Left ventricle myocardium inferior (tissue), 1 donor: Measurements from ENCODE around the gene NCBP3. TPM values are rescaled to one million over a fixed set of nuclear protein-coding genes. Genes with fewer than 3 reads are reported as not detected.

Experiments used
- DNase-seq: peaks from one replicate; pipeline ENCODE4 v3.0.0-alpha.2; 2020
- H3K27ac ChIP-seq: fragments of 200-600 bp; replicated peaks from 2 replicates; pipeline ENCODE4 v1.8.0; 2021
- H3K27me3 ChIP-seq: fragments of 200-600 bp; 2 replicates; pipeline ENCODE4 v1.8.0; 2021; ENCODE audit warnings: low read depth
- H3K36me3 ChIP-seq: fragments of 200-600 bp; 2 replicates; pipeline ENCODE4 v1.8.0; 2021
- H3K4me1 ChIP-seq: fragments of 200-600 bp; 2 replicates; pipeline ENCODE4 v1.8.0; 2021
- H3K4me3 ChIP-seq: fragments of 200-600 bp; 2 replicates; pipeline ENCODE4 v1.8.0; 2021; ENCODE audit warnings: mild to moderate bottlenecking, moderate library complexity
- H3K9me3 ChIP-seq: fragments of 200-600 bp; replicated peaks from 2 replicates; pipeline ENCODE4 v1.8.0; 2021
- intact Hi-C: fragments of 100-400 bp; cut with micrococcal nuclease; formaldehyde crosslinking; loops from one replicate; pipeline ENCODE4 v1.11.0; 2022
- total RNA-seq: library from RNA; stranded (reverse); fragmentation: NEBNext Ultra II Directional; extraction: Animal tissue kit (Norgen Biotek cat#: 25700); gene quantifications from one replicate; pipeline ENCODE4 v1.2.1, GENCODE V29; 2021
- TF ChIP-seq, protein P1 (sequence below): fragments of 200-600 bp; IDR thresholded peaks from 2 replicates; pipeline ENCODE4 v1.8.0; 2021; ENCODE audit warnings: antibody characterized with exemption, mild to moderate bottlenecking, borderline replicate concordance
- donor health status: DM: no; HTN: yes; CAD: no; lungs with severe emphysema.

NCBP3 gene
- total RNA-seq, 1 donor from 2014 or later: 18.2 TPM

DNA sequence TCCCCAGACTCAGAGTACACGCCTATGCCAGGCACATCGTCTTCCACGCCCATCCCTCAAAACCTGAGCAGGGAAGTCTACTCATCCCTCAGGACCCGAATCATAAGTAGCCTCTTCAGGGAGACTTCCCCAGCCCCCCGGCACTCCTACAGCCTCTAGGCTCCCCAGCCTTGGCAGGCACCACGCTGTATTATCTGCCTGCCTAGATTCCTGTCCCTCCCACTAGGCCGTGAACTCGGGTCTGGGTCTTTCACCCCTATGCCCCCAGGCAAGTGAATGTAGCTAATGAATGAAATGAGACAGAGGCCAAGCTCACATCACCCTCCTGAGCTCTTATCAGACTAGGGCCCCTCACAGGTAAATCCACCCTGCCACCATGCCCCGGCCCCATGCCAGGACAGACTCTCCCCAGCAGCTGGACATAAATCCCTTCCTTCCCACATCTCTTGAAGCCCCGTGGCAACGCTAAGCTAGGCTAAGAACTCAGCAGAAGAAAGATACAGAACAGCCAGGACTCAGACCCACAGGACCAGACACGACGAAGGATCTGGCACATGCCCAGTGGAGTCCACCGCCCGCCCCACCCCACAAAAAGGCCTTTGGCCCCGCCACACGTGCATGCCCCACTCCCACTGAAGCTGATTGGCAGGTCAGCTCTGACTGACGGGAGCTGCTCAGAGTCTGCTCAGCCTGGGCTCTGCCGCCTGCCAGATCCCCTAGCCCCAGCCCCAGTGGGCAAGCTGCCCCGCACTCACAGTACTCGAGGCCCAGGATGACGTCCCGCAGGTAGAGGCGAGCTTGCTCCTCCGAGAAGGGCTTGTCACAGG, 33.8 kb upstream of the NCBP3 start:
- no peak overlapping the region for H3K27ac ChIP-seq
- DNase-seq: no peak

DNA sequence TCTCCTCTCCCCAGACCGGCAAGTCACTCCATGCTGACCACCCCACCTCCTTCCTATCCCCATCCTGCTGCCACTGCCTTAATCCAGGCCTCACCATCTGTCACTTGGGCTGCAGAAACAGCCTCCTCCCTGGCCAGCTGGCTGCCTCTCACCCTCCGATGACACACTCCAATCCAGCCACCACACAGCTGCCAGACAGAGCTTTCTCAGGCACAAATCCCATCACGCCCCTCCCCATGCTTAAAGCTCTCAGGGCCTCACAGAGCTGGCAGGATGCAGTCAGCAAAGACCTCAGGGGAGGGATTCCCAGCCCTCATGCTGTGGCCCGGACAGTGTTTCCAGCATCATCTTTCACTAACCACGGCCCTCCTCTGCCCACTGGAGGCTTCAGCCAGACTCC, 33.1 kb upstream of the NCBP3 start:
- no peaks in the 10 kb centered on the region for H3K9me3 ChIP-seq
- DNase-seq: peak; percentile 44
- peaks cover 13% of the 10 kb centered on the region for H3K4me1 ChIP-seq
- H3K27ac ChIP-seq: no peak overlapping the region
- no peaks in the 10 kb centered on the region for H3K27me3 ChIP-seq
- H3K36me3 ChIP-seq: peaks cover 19% of the 10 kb centered on the region
- no peak overlapping the region for H3K4me3 ChIP-seq
- TF ChIP-seq, protein P1, sequence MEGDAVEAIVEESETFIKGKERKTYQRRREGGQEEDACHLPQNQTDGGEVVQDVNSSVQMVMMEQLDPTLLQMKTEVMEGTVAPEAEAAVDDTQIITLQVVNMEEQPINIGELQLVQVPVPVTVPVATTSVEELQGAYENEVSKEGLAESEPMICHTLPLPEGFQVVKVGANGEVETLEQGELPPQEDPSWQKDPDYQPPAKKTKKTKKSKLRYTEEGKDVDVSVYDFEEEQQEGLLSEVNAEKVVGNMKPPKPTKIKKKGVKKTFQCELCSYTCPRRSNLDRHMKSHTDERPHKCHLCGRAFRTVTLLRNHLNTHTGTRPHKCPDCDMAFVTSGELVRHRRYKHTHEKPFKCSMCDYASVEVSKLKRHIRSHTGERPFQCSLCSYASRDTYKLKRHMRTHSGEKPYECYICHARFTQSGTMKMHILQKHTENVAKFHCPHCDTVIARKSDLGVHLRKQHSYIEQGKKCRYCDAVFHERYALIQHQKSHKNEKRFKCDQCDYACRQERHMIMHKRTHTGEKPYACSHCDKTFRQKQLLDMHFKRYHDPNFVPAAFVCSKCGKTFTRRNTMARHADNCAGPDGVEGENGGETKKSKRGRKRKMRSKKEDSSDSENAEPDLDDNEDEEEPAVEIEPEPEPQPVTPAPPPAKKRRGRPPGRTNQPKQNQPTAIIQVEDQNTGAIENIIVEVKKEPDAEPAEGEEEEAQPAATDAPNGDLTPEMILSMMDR: no peak
- intact Hi-C loops: no loop called here

More for the DNA sequence above, 33.8 kb upstream of the NCBP3 start:
- intact Hi-C loops: no loop called here
- TF ChIP-seq, protein P1: no peak
- H3K27me3 ChIP-seq: no peaks in the 10 kb centered on the region
- peaks cover 25% of the 10 kb centered on the region for H3K36me3 ChIP-seq
- H3K9me3 ChIP-seq: no peaks in the 10 kb centered on the region
- no peak overlapping the region for H3K4me3 ChIP-seq
- H3K4me1 ChIP-seq: peaks cover 13% of the 10 kb centered on the region

DNA sequence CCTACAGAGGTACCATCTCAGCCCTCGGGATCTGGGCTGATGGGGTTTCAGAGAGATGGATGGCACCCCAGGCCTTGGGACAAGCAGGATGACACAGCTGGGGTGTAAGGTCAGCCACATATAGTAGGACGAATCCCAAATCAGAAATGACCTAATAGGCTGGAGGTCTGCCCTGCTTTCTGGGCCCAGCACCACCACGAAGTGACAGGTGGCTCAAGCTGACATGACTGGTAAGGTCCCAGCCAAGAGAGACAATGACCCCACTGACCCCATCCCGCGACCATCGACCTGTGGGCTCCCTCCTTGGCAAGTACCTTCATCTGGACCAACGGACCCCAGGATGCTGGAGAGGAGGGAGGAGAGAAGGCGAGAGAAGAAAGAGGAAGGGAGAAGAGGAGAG, 31.2 kb upstream of the NCBP3 start:
- intact Hi-C loops: no loop called here

DNA sequence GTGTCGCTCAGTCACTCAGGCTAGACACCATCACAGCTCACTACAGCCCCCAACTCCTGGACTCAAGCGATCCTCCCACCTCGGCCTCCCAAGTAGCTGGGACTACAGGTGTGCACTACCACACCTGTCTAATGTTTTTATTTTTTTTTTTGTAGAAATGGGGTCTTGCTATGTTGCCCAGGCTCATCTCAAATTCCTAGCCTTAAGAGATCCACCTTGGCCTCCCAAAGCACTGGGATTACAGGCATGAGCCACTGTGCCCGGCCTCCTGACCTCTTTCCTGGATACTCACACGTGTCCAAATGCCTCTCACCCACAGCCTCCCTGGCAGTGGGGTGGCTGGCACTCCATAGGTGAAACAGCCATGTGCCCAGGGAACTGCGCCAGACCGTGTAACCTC, 29.3 kb upstream of the NCBP3 start:
- Histone ChIP-seq H3K4me1 (peaks cover 20% of the 10 kb centered on the region), H3K4me3 (no peak overlapping the region), H3K27ac (no peak overlapping the region), H3K9me3 (no peaks in the 10 kb centered on the region), H3K36me3 (peaks cover 25% of the 10 kb centered on the region), H3K27me3 (no peaks in the 10 kb centered on the region)
- DNase-seq: no peak
- TF ChIP-seq, protein P1: no peak
- intact Hi-C loops: no loop called here

More for the DNA sequence above, 31.2 kb upstream of the NCBP3 start:
- TF ChIP-seq, protein P1: no peak
- H3K4me3 ChIP-seq: no peak overlapping the region
- peaks cover 13% of the 10 kb centered on the region for H3K4me1 ChIP-seq
- no peaks in the 10 kb centered on the region for H3K9me3 ChIP-seq
- no peak for DNase-seq
- no peaks in the 10 kb centered on the region for H3K27me3 ChIP-seq
- peaks cover 22% of the 10 kb centered on the region for H3K36me3 ChIP-seq
- H3K27ac ChIP-seq: no peak overlapping the region

DNA sequence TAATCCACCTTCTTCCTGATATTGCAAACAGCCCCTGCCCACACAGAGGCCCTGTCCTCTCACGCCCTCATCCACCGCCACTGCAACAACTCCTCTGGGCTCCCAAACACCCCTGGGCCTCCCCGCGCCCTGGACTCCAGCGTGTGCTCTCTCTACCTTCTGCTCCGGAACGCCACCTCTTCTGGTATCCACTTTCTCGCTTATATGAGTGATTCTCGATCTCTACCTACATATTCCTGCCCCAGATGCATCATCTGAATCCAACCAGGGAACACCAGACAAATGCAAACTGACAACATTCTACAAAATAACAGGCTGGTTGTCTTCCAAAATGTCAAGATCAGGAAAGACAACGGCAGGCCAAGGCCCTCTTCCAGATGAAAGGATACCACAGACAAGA, 27.8 kb upstream of the NCBP3 start:
- H3K36me3 ChIP-seq: peaks cover 25% of the 10 kb centered on the region
- H3K4me1 ChIP-seq: peaks cover 10% of the 10 kb centered on the region
- intact Hi-C loops: no loop called here
- H3K27me3 ChIP-seq: no peaks in the 10 kb centered on the region
- no peaks in the 10 kb centered on the region for H3K9me3 ChIP-seq
- no peak for DNase-seq
- no peak overlapping the region for H3K27ac ChIP-seq
- TF ChIP-seq, protein P1: no peak
- no peak overlapping the region for H3K4me3 ChIP-seq
